K562 (cell line): ENCODE measurements around the gene NUP107. TPM values are rescaled to one million over a fixed set of nuclear protein-coding genes. Genes with fewer than 3 reads are reported as not detected.
"Not testable (repeated sequence)": the region's sequence is repeated elsewhere in the genome, so short reads cannot be mapped to it uniquely, and the experiment has no call there.

Experiments
- ATAC-seq: fragments of 200-7000 bp; cut with Tn5 transposase; 3 replicates; pipeline ENCODE4 v1.9.1; 2020; ENCODE audit warnings: moderate library complexity
- BruUV-seq: library from RNA; stranded (reverse); fragments of 400-500 nt; replicated peaks from 2 replicates; lab custom pipeline; 2021; lab: Mats Ljungman, UMichigan
- CTCF ChIA-PET: fragments of 300-600 bp; formaldehyde crosslinking; extraction: SDS; loops from one replicate; lab custom pipeline; 2021; ENCODE audit warnings: low intra/inter-chr PET ratio; lab: Yijun Ruan, JAX
- POLR2A ChIA-PET: fragments of 300-600, 350-650 bp; sonication (Branson Sonifier 250); formaldehyde crosslinking; extraction: SDS; loops from one replicate; lab custom pipeline; 2021; ENCODE audit warnings: antibody characterized with exemption, inconsistent platforms; lab: Yijun Ruan, JAX
- DNase-seq, 4 experiments: peaks; one replicate each; pipeline versions ENCODE4 v3.0.0 to v3.0.0-alpha.2; 2011 to 2018; ENCODE audit warnings: low spot score in 3 of 4, mixed read lengths in 3 of 4; ENCODE audit errors: extremely low read depth in 1 of 4
- FAIRE-seq: peaks from 2 replicates; lab custom pipeline; 2011; peaks lifted over from hg19 to GRCh38; lab: Jason Lieb, UNC
- H2AFZ ChIP-seq: 2 replicates; pipeline ENCODE4 v1.6.0; 2011; ENCODE audit warnings: low read depth, low read length, control low read depth, inconsistent platforms
- H3K27ac ChIP-seq: fragments of 200-600 bp; 3 replicates; pipeline ENCODE4 v1.8.0; 2011; ENCODE audit warnings: low read depth, mild to moderate bottlenecking, control low read depth, inconsistent platforms, low read length, moderate library complexity, mixed read lengths; ENCODE audit errors: extremely low read depth
- H3K27me3 ChIP-seq, 2 experiments: fragments of 300-600 bp in 1 of 2; 2 replicates in 1 of 2; 3 replicates in 1 of 2; pipeline versions ENCODE4 v1.6.0 to v1.8.0; 2011; ENCODE audit warnings: inconsistent platforms in 2 of 2, low read length in 2 of 2, mild to moderate bottlenecking in 1 of 2, mixed read lengths in 1 of 2, moderate library complexity in 1 of 2; ENCODE audit not compliant: control insufficient read depth in 2 of 2, insufficient read depth in 2 of 2
- H3K36me3 ChIP-seq: fragments of 300-600 bp; 3 replicates; pipeline ENCODE4 v1.8.0; 2011; ENCODE audit warnings: mild to moderate bottlenecking, low read length, inconsistent platforms; ENCODE audit not compliant: control insufficient read depth, insufficient read depth
- H3K4me1 ChIP-seq, 2 experiments: fragments of 200-600 bp in 1 of 2; replicated peaks in 1 of 2; 2 replicates in 1 of 2; 3 replicates in 1 of 2; pipeline versions ENCODE4 v1.5.1 to v1.8.0; 2011; ENCODE audit warnings: inconsistent platforms in 2 of 2, low read length in 2 of 2, mild to moderate bottlenecking in 1 of 2, mixed read lengths in 1 of 2, moderate library complexity in 1 of 2; ENCODE audit not compliant: control insufficient read depth in 2 of 2, insufficient read depth in 2 of 2
- H3K4me2 ChIP-seq: 2 replicates; pipeline ENCODE4 v1.6.1; 2011; ENCODE audit warnings: low read length, control low read depth, inconsistent platforms, mixed read lengths; ENCODE audit not compliant: insufficient read depth
- H3K4me3 ChIP-seq: fragments of 200-600 bp; sonication (generic), shearing (Covaris generic); 2 replicates; pipeline ENCODE4 v1.5.1; 2016; ENCODE audit warnings: control low read depth, inconsistent platforms
- H3K79me2 ChIP-seq: fragments of 200-600 bp; 3 replicates; pipeline ENCODE4 v1.8.0; 2011; ENCODE audit warnings: low read length, inconsistent platforms; ENCODE audit not compliant: control insufficient read depth, insufficient read depth
- H3K9ac ChIP-seq, 2 experiments: 2 replicates each; pipeline versions ENCODE4 v1.6.0 to v1.6.1; 2011; ENCODE audit warnings: low read depth in 2 of 2, low read length in 2 of 2, control low read depth in 1 of 2, inconsistent platforms in 1 of 2, mild to moderate bottlenecking in 1 of 2, mixed read lengths in 1 of 2; ENCODE audit not compliant: insufficient read depth in 1 of 2
- H3K9me1 ChIP-seq: one replicate; pipeline ENCODE4 v1.6.0; 2011; ENCODE audit warnings: inconsistent platforms, mild to moderate bottlenecking, low read length, moderate library complexity; ENCODE audit not compliant: control insufficient read depth, insufficient read depth
- H3K9me3 ChIP-seq: replicated peaks from 2 replicates; pipeline ENCODE4 v1.5.1; 2011; ENCODE audit warnings: low read depth, low read length, inconsistent platforms; ENCODE audit not compliant: control insufficient read depth, insufficient read depth
- H4K20me1 ChIP-seq: replicated peaks from 2 replicates; pipeline ENCODE4 v1.6.1; 2011; ENCODE audit warnings: low read length, inconsistent platforms, mixed read lengths; ENCODE audit not compliant: control insufficient read depth, insufficient read depth
- CHD2 ChIP-seq: IDR thresholded peaks from 2 replicates; pipeline ENCODE4 v1.6.1; 2011; ENCODE audit warnings: low read depth, low read length
- GABPB1 ChIP-seq: sonication (generic); formaldehyde crosslinking; IDR thresholded peaks from 2 replicates; pipeline ENCODE4 v1.8.0; 2022; ENCODE audit warnings: mild to moderate bottlenecking, missing genetic modification reagents
- HLTF ChIP-seq: fragments of 450-650 bp; IDR thresholded peaks from 2 replicates; pipeline ENCODE4 v1.6.1; 2016
- IRF2 ChIP-seq: sonication (generic); formaldehyde crosslinking; IDR thresholded peaks from 2 replicates; pipeline ENCODE4 v1.8.1; 2022; ENCODE audit warnings: mild to moderate bottlenecking, missing genetic modification reagents
- PHB ChIP-seq: fragments of 250-450 bp; sonication (Bioruptor Pico); IDR thresholded peaks from 2 replicates; pipeline ENCODE4 v1.5.0; 2021
- PML ChIP-seq: IDR thresholded peaks from 2 replicates; pipeline ENCODE4 v1.6.1; 2012; ENCODE audit warnings: low read length, inconsistent platforms
- SMAD3 ChIP-seq: fragments of 450-650 bp; formaldehyde crosslinking; conservative IDR thresholded peaks from 2 replicates; pipeline ENCODE4 v1.4.0; 2020; ENCODE audit warnings: mild to moderate bottlenecking
- SOX6 ChIP-seq: fragments of 450-650 bp; IDR thresholded peaks from 2 replicates; pipeline ENCODE4 v1.6.1; 2014; ENCODE audit warnings: mild to moderate bottlenecking
- ZNF280B ChIP-seq: fragments of 250-450 bp; sonication (Bioruptor Pico); IDR thresholded peaks from 2 replicates; pipeline ENCODE4 v1.5.1; 2021; ENCODE audit warnings: mild to moderate bottlenecking
- ZNF586 ChIP-seq: fragments of 450-650 bp; formaldehyde crosslinking; conservative IDR thresholded peaks from 2 replicates; pipeline ENCODE4 v1.4.0; 2020; ENCODE audit warnings: mild to moderate bottlenecking, moderate library complexity
- ZNF589 ChIP-seq: fragments of 200-800 bp; sonication (Bioruptor generic); IDR thresholded peaks from 2 replicates; pipeline ENCODE4 v1.6.1; 2016; ENCODE audit warnings: low read depth, missing genetic modification characterization, missing compliant biosample characterization
- ZNF707 ChIP-seq: fragments of 250-450 bp; sonication (Bioruptor Pico); conservative IDR thresholded peaks from 2 replicates; pipeline ENCODE4 v1.8.0; 2022; ENCODE audit warnings: inconsistent platforms, mild to moderate bottlenecking, moderate library complexity
- WGBS: fragments of 100-300 bp; shearing (Covaris generic); methylation state at CpG from one replicate; pipeline ENCODE4 v1.1.6; 2016; ENCODE audit warnings: low coverage, mixed read lengths; ENCODE audit not compliant: insufficient coverage; ENCODE audit errors: missing lambda C conversion rate; 5-methylcytosine and 5-hydroxymethylcytosine counted together
- in situ Hi-C: fragments of 300-500 bp; cut with MboI; formaldehyde crosslinking; loops from 4 replicates; pipeline ENCODE4 v1.15.0; 2018; ENCODE audit warnings: inconsistent platforms, mixed read lengths
- intact Hi-C: fragments of 100-400 bp; cut with micrococcal nuclease; formaldehyde crosslinking; loops from 2 replicates; pipeline ENCODE4 v1.14.2; 2022
- polyA plus RNA-seq, 8 experiments: library from polyadenylated mRNA; depleted of rRNA in 4 of 8; stranded (reverse) in 5 of 8; unstranded in 3 of 8; fragments of >200 nt; fragmentation: Nextera tagmentation in 2 of 8; fragmentation: Illumina TruSeq in 1 of 8; extraction: Ambion mirVana in 2 of 8; extraction: Trizol in 1 of 8; gene quantifications; 2 replicates each; pipeline versions ENCODE4 v1.2.1 to v1.2.3, GENCODE V29; 2011 to 2014; ENCODE audit warnings: inconsistent platforms in 1 of 8, missing spikeins in 1 of 8
- total RNA-seq, 7 experiments: library from RNA; depleted of rRNA in 6 of 7; stranded (reverse); fragments of >200 nt in 6 of 7; fragmentation: Illumina TruSeq in 2 of 7; extraction: Trizol in 2 of 7; gene quantifications; 2 replicates each; pipeline versions ENCODE4 v1.2.1 to v1.2.3, GENCODE V29; 2011 to 2021; ENCODE audit warnings: low replicate concordance in 1 of 7

NUP107 gene
- total and polyA plus RNA-seq, 9 of the 15 experiments (the other 6 are each of a cell fraction or from before 2014, with no cell fraction given) = 129 to 277 (median 199) TPM

- peak; percentile 63 for TF ChIP-seq CHD2
- TF ChIP-seq ZNF707 (CRISPR knock-in tag) = peak; percentile 62
- 0 out of 2 replicates have a peak, but pooled peaks have one; percentile 63 for TF ChIP-seq PHB (CRISPR knock-in tag)
- TF ChIP-seq IRF2 (CRISPR knock-in tag) = no peak
- TF ChIP-seq PML = peak; percentile 83
- TF ChIP-seq GABPB1 (CRISPR knock-in tag) = peak; percentile 100
- no peak for TF ChIP-seq HLTF
- TF ChIP-seq SMAD3 (CRISPR knock-in tag) = 0 out of 2 replicates have a peak, but pooled peaks have one; percentile 41
- TF ChIP-seq ZNF586 (CRISPR knock-in tag) = no peak
- TF ChIP-seq ZNF589 (CRISPR knock-in tag) = no peak
- TF ChIP-seq ZNF280B (CRISPR knock-in tag) = no peak
- peak; percentile 95 for TF ChIP-seq SOX6
- TF ChIP-seq, all 486 proteins: peak for 193
Observed at GRCh38 chr12:68686595-68687521, at the start of gene NUP107 (continued).

GRCh38 chr12:68637439-68637838 lies 49.3 kb upstream of the NUP107 start:
- Histone ChIP-seq H3K36me3 (peaks cover 35% of the 10 kb centered on the region; the same call in 2 of the 3 replicates), H3K79me2 (peaks cover 98% of the 10 kb centered on the region)
- H4K20me1 ChIP-seq, H3K4me2 ChIP-seq, BruUV-seq, H2AFZ ChIP-seq, in situ Hi-C loops, H3K9ac ChIP-seq, H3K27me3 ChIP-seq, H3K9me3 ChIP-seq, FAIRE-seq, DNase-seq, intact Hi-C loops, H3K9me1 ChIP-seq, H3K4me1 ChIP-seq, CTCF ChIA-PET, H3K27ac ChIP-seq, ATAC-seq, H3K4me3 ChIP-seq: not testable (repeated sequence)
- POLR2A ChIA-PET = interaction anchor here (0.6 kb wide), 1 partner anchor 308 kb away, joined by 3 read pairs; no protein-coding TSS in a partner anchor
- WGBS = 91% methylated on average over 3 of the region's 3 CpGs
